ENCODE measurements around the gene EEPD1. TPM values are rescaled to one million over a fixed set of nuclear protein-coding genes. Genes with fewer than 3 reads are reported as not detected.

The EEPD1 gene
- total RNA-seq, 1 experiment from 2014 or later, result 5.0 TPM

- Histone ChIP-seq H3K23ac (ENCODE audit: insufficient read length, low read depth, low read length) (no peak overlapping the region), H3K4me2 (ENCODE audit: insufficient read depth, insufficient read length, low read length) (no peak overlapping the region), H2BK5ac (ENCODE audit: insufficient read length, low read length) (no peak overlapping the region), H2BK20ac (ENCODE audit: low read depth, low read length, poor library complexity, severe bottlenecking) (no peak overlapping the region), H4K91ac (ENCODE audit: insufficient read length, low read depth, low read length) (no peak overlapping the region), H3T11ph (ENCODE audit: low read length) (no peak overlapping the region), H3K14ac (ENCODE audit: insufficient read depth, low read length) (no peak overlapping the region), H3K79me2 (ENCODE audit: insufficient read depth, low read length) (no peaks in the 10 kb centered on the region), H4K5ac (ENCODE audit: insufficient read length, low read depth, low read length) (no peak overlapping the region), H2BK15ac (ENCODE audit: low read depth, low read length) (no peak overlapping the region), H3K56ac (ENCODE audit: insufficient read length, low read depth, low read length) (no peak overlapping the region), H3K27ac (ENCODE audit: insufficient read length, low read depth, low read length) (no peak overlapping the region), H2BK120ac (ENCODE audit: low read depth, low read length, poor library complexity, severe bottlenecking) (no peak overlapping the region), H3K18ac (ENCODE audit: insufficient read length, low read depth, low read length) (no peak overlapping the region), H3K4me1 (ENCODE audit: insufficient read depth, low read length) (peaks cover 13% of the 10 kb centered on the region), H2BK12ac (ENCODE audit: insufficient read length, low read depth, low read length) (no peak overlapping the region), H4K20me1 (ENCODE audit: control insufficient read depth, insufficient read depth, insufficient read length) (no peaks in the 10 kb centered on the region), H2AK5ac (ENCODE audit: insufficient read length, low read length) (no peak overlapping the region), H4K8ac (replicated peaks; ENCODE audit: insufficient read length, low read depth, low read length) (no peak overlapping the region), H2AFZ (ENCODE audit: low read length) (no peak overlapping the region), H3K4ac (ENCODE audit: low read depth, low read length) (no peak overlapping the region), H3K79me1 (ENCODE audit: insufficient read depth, low read depth, low read length, poor library complexity, severe bottlenecking) (no peaks in the 10 kb centered on the region), H3K9me3 (ENCODE audit: control insufficient read depth, low read depth, low read length) (no peaks in the 10 kb centered on the region), H3K27me3 (ENCODE audit: insufficient read depth, low read length) (no peaks in the 10 kb centered on the region), H3K9ac (ENCODE audit: extremely low read depth, insufficient read length, low read length) (no peak overlapping the region), H3K23me2 (ENCODE audit: insufficient read length, low read depth, low read length, poor library complexity, severe bottlenecking) (no peaks in the 10 kb centered on the region)
- peak overlapping the region in 1 of 3 experiments; percentile 25; a peak in 2 of 7 replicates for H3K27ac Mint-ChIP-seq
- H3K9me3 Mint-ChIP-seq, result no peaks in the 10 kb centered on the region
- no peak overlapping the region for H3K4me3 Mint-ChIP-seq
- H3K4me1 Mint-ChIP-seq, result peaks cover 51 to 54% of the 10 kb centered on the region in 2 experiments
- no CpG with 5 or more reads among the region's 2 CpGs for WGBS (ENCODE audit: extremely low coverage, insufficient read length, low lambda C conversion rate)
- DNase-seq, result no peak
- TF ChIP-seq CTCF (conservative IDR thresholded peaks at IDR 0.05), result no peak
- peaks cover 7 to 20% (median 19%) of the 10 kb centered on the region in 3 experiments for H3K36me3 Mint-ChIP-seq (ENCODE audit: insufficient read depth in 1 of 3, low read depth in 3 of 3)
- H3K27me3 Mint-ChIP-seq (ENCODE audit: low read depth), result no peaks in the 10 kb centered on the region; the same call in 1 of the 2 replicates
These were observed 133.2 kb downstream of the EEPD1 start for GRCh38 chr7:36286226-36286625.

Measured in H9 (cell line).